ENCODE data around the gene WDR47. TPM values are rescaled to one million over a fixed set of nuclear protein-coding genes. Genes with fewer than 3 reads are reported as not detected.
"Not testable (repeated sequence)": the region's sequence is repeated elsewhere in the genome, so short reads cannot be mapped to it uniquely, and the experiment has no call there.

Gene WDR47
- total and polyA plus RNA-seq, 8 donors = 1.9 to 7.1 (median 4.2) TPM

- DNase-seq (no peak), ATAC-seq (no peak), FAIRE-seq (no peak)
- no peaks in the 10 kb centered on the region for H3K36me3 ChIP-seq
- H3K4me3 ChIP-seq = no peak overlapping the region
- TF ChIP-seq, protein P1, sequence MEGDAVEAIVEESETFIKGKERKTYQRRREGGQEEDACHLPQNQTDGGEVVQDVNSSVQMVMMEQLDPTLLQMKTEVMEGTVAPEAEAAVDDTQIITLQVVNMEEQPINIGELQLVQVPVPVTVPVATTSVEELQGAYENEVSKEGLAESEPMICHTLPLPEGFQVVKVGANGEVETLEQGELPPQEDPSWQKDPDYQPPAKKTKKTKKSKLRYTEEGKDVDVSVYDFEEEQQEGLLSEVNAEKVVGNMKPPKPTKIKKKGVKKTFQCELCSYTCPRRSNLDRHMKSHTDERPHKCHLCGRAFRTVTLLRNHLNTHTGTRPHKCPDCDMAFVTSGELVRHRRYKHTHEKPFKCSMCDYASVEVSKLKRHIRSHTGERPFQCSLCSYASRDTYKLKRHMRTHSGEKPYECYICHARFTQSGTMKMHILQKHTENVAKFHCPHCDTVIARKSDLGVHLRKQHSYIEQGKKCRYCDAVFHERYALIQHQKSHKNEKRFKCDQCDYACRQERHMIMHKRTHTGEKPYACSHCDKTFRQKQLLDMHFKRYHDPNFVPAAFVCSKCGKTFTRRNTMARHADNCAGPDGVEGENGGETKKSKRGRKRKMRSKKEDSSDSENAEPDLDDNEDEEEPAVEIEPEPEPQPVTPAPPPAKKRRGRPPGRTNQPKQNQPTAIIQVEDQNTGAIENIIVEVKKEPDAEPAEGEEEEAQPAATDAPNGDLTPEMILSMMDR (IDR thresholded peaks at IDR 0.05) = no peak
- intact Hi-C loops (cut with DNase I) = no loop called here
- H3K9me3 ChIP-seq = no peaks in the 10 kb centered on the region
- whole genome bisulfite sequencing, 2 donors = 45 to 67% methylated on average over 1 of the region's 1 CpG
- H3K4me1 ChIP-seq = peaks cover 0 to 1% (median 0%) of the 10 kb centered on the region in 3 donors
- H3K27ac ChIP-seq = no peak overlapping the region
- H3K27me3 ChIP-seq = no peaks in the 10 kb centered on the region
Measured at GRCh38 chr1:109045595-109045994, 3.7 kb upstream of the WDR47 start.

DNA sequence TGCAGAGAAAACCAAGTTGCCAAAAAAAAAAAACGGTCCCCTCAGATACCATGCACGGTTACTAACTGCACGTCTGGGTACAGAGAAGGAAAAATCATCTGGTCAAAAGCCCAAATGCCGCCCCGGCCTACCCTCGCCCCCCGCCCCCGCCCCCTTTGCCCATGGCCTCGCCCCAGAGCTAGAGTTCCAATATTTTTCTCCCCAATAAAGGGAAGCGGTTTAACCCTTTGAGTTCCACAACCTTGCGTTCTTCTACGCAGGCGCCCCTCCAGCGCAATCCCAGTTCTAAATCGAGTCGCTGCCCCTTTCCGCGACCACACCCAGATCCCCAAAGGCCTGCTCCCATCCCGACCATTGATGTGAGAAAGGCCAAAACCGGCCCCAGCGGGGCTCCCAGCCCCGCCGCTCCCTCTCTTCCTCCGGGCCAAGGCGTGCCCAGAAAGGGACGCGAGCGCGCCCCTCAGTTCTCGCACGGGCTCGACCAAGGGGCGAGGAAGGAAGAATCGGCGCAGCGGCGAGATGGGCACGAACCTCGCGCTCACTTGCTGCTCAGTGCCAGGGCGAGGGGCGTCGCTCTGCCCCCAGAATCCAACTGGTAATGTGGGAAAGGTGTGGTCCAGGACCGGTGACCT, 797 bp downstream of the WDR47 start:
- no peak for FAIRE-seq
- WGBS, 2 donors = 0 to 1% methylated on average over 44 of the region's 44 CpGs
- ATAC-seq = peak; percentile 18 to 52 (median 36)
- Histone ChIP-seq H3K27me3 (no peaks in the 10 kb centered on the region), H3K36me3 (no peaks in the 10 kb centered on the region), H3K4me3 (peak overlapping the region; percentile 85 to 100 (median 97)), H3K27ac (peak overlapping the region; percentile 53 to 70 (median 66)), H3K4me1 (peaks cover 0 to 7% (median 4%) of the 10 kb centered on the region in 3 donors), H3K9me3 (no peaks in the 10 kb centered on the region)
- peak in 1 of 6 donors; percentile 68 for DNase-seq
- intact Hi-C loops (cut with DNase I) = no loop called here
- TF ChIP-seq, protein P1 (IDR thresholded peaks at IDR 0.05) = no peak

DNA sequence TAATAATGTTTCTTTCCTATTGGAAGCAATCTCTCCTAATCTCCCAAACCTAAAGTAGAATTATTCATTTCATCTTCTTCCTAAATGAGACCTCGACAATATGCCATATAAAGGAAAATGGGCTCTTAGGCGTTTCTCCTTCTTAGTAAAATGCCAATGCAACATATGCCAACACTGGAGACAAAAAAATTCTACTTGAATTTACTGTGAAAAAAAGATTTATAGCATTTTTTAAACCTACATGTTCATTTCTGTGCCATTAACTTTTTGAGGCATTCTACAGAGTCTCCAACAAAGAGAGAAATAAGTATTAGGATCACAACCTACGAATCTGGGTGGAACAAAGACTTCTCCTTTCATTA, 1.3 kb downstream of the WDR47 start:
- TF ChIP-seq, protein P1 (IDR thresholded peaks at IDR 0.05) = no peak
- no peaks in the 10 kb centered on the region for H3K36me3 ChIP-seq
- ATAC-seq = no peak
- no peaks in the 10 kb centered on the region for H3K27me3 ChIP-seq
- H3K4me3 ChIP-seq = peak overlapping the region; percentile 8 to 100 (median 92)
- no peak for FAIRE-seq
- no peaks in the 10 kb centered on the region for H3K9me3 ChIP-seq
- H3K4me1 ChIP-seq = peaks cover 0 to 7% (median 4%) of the 10 kb centered on the region in 3 donors
- no peak for DNase-seq
- no peak overlapping the region for H3K27ac ChIP-seq
- intact Hi-C loops (cut with DNase I) = no loop called here
- WGBS, 2 donors = 23 to 33% methylated on average over 3 of the region's 3 CpGs

DNA sequence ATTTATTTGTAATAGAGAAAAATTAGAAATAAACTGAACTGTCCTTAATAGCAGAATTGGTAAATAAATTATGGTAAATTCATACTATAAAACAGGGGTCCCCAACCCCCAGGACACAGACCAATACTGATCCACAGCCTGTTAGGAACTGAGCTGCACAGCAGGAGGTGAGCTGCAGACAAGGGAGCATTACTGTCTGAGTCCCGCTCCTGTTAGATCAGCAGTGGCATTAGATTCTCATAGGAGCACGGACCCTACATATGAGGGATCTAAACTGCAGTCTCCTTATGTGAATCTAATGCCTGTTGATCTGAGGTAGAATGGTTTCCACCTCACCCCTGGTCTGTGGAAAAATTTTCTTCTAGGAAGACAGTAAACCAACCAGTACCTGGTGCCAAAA, 7.5 kb downstream of the WDR47 start:
- no peaks in the 10 kb centered on the region for H3K4me1 ChIP-seq
- FAIRE-seq (no peak), DNase-seq (no peak), ATAC-seq (no peak)
- no peaks in the 10 kb centered on the region for H3K36me3 ChIP-seq
- 96 to 98% methylated on average over 2 of the region's 2 CpGs for WGBS, 2 donors
- TF ChIP-seq, protein P1 (IDR thresholded peaks at IDR 0.05) = no peak
- no peak overlapping the region for H3K4me3 ChIP-seq
- intact Hi-C loops (cut with DNase I) = no loop called here
- H3K27ac ChIP-seq = no peak overlapping the region
- H3K27me3 ChIP-seq = no peaks in the 10 kb centered on the region
- no peaks in the 10 kb centered on the region for H3K9me3 ChIP-seq

DNA sequence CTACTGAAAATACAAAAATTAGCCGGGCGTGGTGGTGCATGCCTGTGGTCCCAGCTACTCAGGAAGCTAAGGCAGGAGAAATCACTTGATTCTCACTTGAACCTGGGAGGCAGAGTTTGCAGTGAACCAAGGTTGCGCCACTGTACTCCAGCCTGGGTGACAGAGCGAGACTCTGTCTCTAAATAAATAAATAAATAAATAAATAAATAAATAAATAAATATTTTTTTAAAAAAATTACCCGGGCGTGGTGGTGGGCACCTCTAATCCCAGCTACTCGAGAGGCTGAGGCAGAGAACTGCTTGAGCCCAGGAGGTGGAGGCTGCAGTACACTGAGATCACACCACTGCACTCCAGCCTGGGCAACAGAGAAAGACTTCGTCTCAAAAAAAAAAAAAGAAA, 12.4 kb downstream of the WDR47 start:
- FAIRE-seq = not testable (repeated sequence)
- 90 to 95% methylated on average over 8 of the region's 8 CpGs for WGBS, 2 donors

More for the DNA sequence above, 12.4 kb downstream of the WDR47 start:
- H3K36me3 ChIP-seq; H3K27ac ChIP-seq; intact Hi-C loops (cut with DNase I); ATAC-seq; H3K9me3 ChIP-seq; H3K4me1 ChIP-seq; H3K27me3 ChIP-seq; H3K4me3 ChIP-seq; DNase-seq: not testable (repeated sequence)
